GM12878 (cell line): Measurements from ENCODE around the gene CDKN2B-AS1. TPM values are rescaled to one million over a fixed set of nuclear protein-coding genes. Genes with fewer than 3 reads are reported as not detected.
A peak's percentile ranks its signal among the peaks of the same experiment; 100 is the strongest.

ENCODE experiments used
- ATAC-seq: fragments of 200-7000 bp; cut with Tn5 transposase; 3 replicates; pipeline ENCODE4 v1.9.1; 2020; ENCODE audit warnings: mild to moderate bottlenecking, moderate library complexity
- BruUV-seq: library from RNA; stranded (reverse); fragments of 400-500 nt; replicated peaks from 2 replicates; lab custom pipeline; 2021; lab: Mats Ljungman, UMichigan
- CTCF ChIA-PET: fragments of 300-600 bp; sonication (Branson Sonifier 250); formaldehyde crosslinking; extraction: SDS; loops from one replicate; lab custom pipeline; 2021; ENCODE audit warnings: inconsistent platforms; lab: Yijun Ruan, JAX
- POLR2A ChIA-PET: fragments of 350-600 bp; formaldehyde crosslinking; extraction: SDS; loops from one replicate; lab custom pipeline; 2021; ENCODE audit warnings: inconsistent platforms; lab: Charles Lee
- RAD21 ChIA-PET: fragments of 300-600 bp; sonication (Branson Sonifier 250); formaldehyde crosslinking; loops from one replicate; lab custom pipeline; 2023; ENCODE audit warnings: antibody characterized with exemption; ENCODE audit not compliant: unreplicated experiment; lab: Charles Lee
- SMC1A ChIA-PET: fragments of 300-600 bp; sonication (Branson Sonifier 250); formaldehyde crosslinking; loops from one replicate; lab custom pipeline; 2023; ENCODE audit not compliant: unreplicated experiment, uncharacterized antibody; lab: Charles Lee
- DNase-seq: peaks from one replicate; pipeline ENCODE4 v3.0.0-alpha.2; 2011; ENCODE audit warnings: low read depth, low spot score
- FAIRE-seq: peaks from 3 replicates; lab custom pipeline; 2011; peaks lifted over from hg19 to GRCh38; lab: Jason Lieb, UNC
- H2AFZ ChIP-seq: 2 replicates; pipeline ENCODE4 v1.6.0; 2011; ENCODE audit warnings: low read depth, low read length, control low read depth; ENCODE audit not compliant: control insufficient read depth
- H3K27ac ChIP-seq: 2 replicates; pipeline ENCODE4 v1.5.1; 2011; ENCODE audit warnings: control low read depth; ENCODE audit not compliant: control insufficient read depth, insufficient read depth
- H3K27me3 ChIP-seq, 2 experiments: replicated peaks in 1 of 2; 2 replicates each; pipeline versions ENCODE4 v1.6.0 to v1.6.1; 2011; ENCODE audit warnings: low read length in 1 of 2; ENCODE audit not compliant: control insufficient read depth in 2 of 2, insufficient read depth in 2 of 2
- H3K36me3 ChIP-seq, 2 experiments: 2 replicates each; pipeline ENCODE4 v1.5.1; 2011; ENCODE audit warnings: low read length in 1 of 2; ENCODE audit not compliant: control insufficient read depth in 2 of 2, insufficient read depth in 2 of 2
- H3K4me1 ChIP-seq: 2 replicates; pipeline ENCODE4 v1.6.1; 2011; ENCODE audit warnings: mild to moderate bottlenecking, low read length, moderate library complexity, mixed read lengths; ENCODE audit not compliant: control insufficient read depth, insufficient read depth
- H3K4me2 ChIP-seq: 2 replicates; pipeline ENCODE4 v1.6.0; 2011; ENCODE audit warnings: control low read depth; ENCODE audit not compliant: control insufficient read depth, insufficient read depth
- H3K4me3 ChIP-seq: fragments of 200-600 bp; sonication (generic); 2 replicates; pipeline ENCODE4 v1.5.1; 2016
- H3K79me2 ChIP-seq: 2 replicates; pipeline ENCODE4 v1.6.0; 2011; ENCODE audit warnings: low read length; ENCODE audit not compliant: control insufficient read depth, insufficient read depth
- H3K9ac ChIP-seq: 2 replicates; pipeline ENCODE4 v1.8.0; 2011; ENCODE audit warnings: low read length, control low read depth, mixed read lengths; ENCODE audit not compliant: control insufficient read depth, insufficient read depth
- H3K9me3 ChIP-seq: replicated peaks from 3 replicates; pipeline ENCODE4 v1.5.1; 2011; ENCODE audit warnings: mild to moderate bottlenecking, low read length; ENCODE audit not compliant: control insufficient read depth, insufficient read depth
- H4K20me1 ChIP-seq: 2 replicates; pipeline ENCODE4 v1.6.0; 2011; ENCODE audit not compliant: control insufficient read depth, insufficient read depth
- ASH2L ChIP-seq: fragments of 300-600, 200-600 bp; sonication (generic); IDR thresholded peaks from 2 replicates; pipeline ENCODE4 v1.6.1; 2017; ENCODE audit warnings: low read depth, mild to moderate bottlenecking, borderline replicate concordance
- CTCF ChIP-seq, 3 experiments: IDR thresholded peaks in 2 of 3; conservative IDR thresholded peaks in 1 of 3; 2 replicates each; pipeline ENCODE4 v1.5.1; 2011; ENCODE audit warnings: low read depth in 3 of 3, low read length in 3 of 3, mild to moderate bottlenecking in 3 of 3, control low read depth in 2 of 3, moderate library complexity in 2 of 3, inconsistent platforms in 1 of 3, mixed read lengths in 1 of 3; ENCODE audit not compliant: control insufficient read depth in 2 of 3, insufficient read depth in 1 of 3; ENCODE audit errors: extremely low read depth in 1 of 3
- SREBF1 ChIP-seq: IDR thresholded peaks from 2 replicates; pipeline ENCODE4 v1.6.1; 2012; ENCODE audit warnings: mild to moderate bottlenecking, low read length
- ZSCAN29 ChIP-seq: fragments of 450-650 bp; IDR thresholded peaks from 2 replicates; pipeline ENCODE4 v1.6.1; 2017; ENCODE audit warnings: mild to moderate bottlenecking, moderate library complexity
- WGBS: methylation state at CpG from one replicate; pipeline ENCODE4 v1.1.6; 2016; ENCODE audit warnings: low lambda C conversion rate; ENCODE audit not compliant: insufficient replicate concordance, insufficient coverage; ENCODE audit errors: missing lambda C conversion rate; 5-methylcytosine and 5-hydroxymethylcytosine counted together
- in situ Hi-C: fragments of 300-500 bp; cut with MboI; formaldehyde crosslinking; loops from 9 replicates; pipeline ENCODE4 v1.14.3; 2018; ENCODE audit warnings: mixed read lengths
- intact Hi-C: fragments of 100-400 bp; cut with micrococcal nuclease; formaldehyde crosslinking; loops from one replicate; pipeline ENCODE4 v1.14.2; 2022; ENCODE audit not compliant: unreplicated experiment
- polyA plus RNA-seq, 11 experiments: library from polyadenylated mRNA; depleted of rRNA in 4 of 11; unstranded in 6 of 11; stranded (reverse) in 5 of 11; fragments of >200 nt; fragmentation: Nextera tagmentation in 4 of 11; fragmentation: Illumina TruSeq in 1 of 11; extraction: Ambion mirVana in 4 of 11; extraction: Trizol in 1 of 11; gene quantifications; 1 replicate in 1 of 11; 2 replicates in 10 of 11; pipeline versions ENCODE4 v1.2.1 to v1.2.3, GENCODE V29; 2011 to 2016; ENCODE audit warnings: inconsistent platforms in 2 of 11, missing spikeins in 2 of 11, low read depth in 1 of 11
- total RNA-seq, 4 experiments: library from RNA; depleted of rRNA in 3 of 4; stranded (reverse); fragments of >200 nt in 3 of 4; fragmentation: Illumina TruSeq in 1 of 4; extraction: Trizol in 1 of 4; gene quantifications; 2 replicates each; pipeline versions ENCODE4 v1.2.1 to v1.2.3, GENCODE V29; 2013 to 2021

Gene CDKN2B-AS1
- total and polyA plus RNA-seq, 10 of the 15 experiments (the other 5 are each of a cell fraction or from before 2014, with no cell fraction given) = 0.22 to 2.2 (median 1.0) TPM; not detected in 1

- TF ChIP-seq SREBF1 (no peak), ZSCAN29 (no peak)
Measured at GRCh38 chr9:22098643-22099332, 104.2 kb downstream of the CDKN2B-AS1 start (continued).

- 2% methylated on average over 2 of the region's 2 CpGs for WGBS
- ATAC-seq = peak; percentile 44; the same call in 2 of the 3 replicates
- POLR2A ChIA-PET = no interaction called here
Measured at GRCh38 chr9:22100626-22101025, 106.0 kb downstream of the CDKN2B-AS1 start.

More at GRCh38 chr9:22100626-22101025, 106.0 kb downstream of the CDKN2B-AS1 start:
- Histone ChIP-seq H4K20me1 (no peaks in the 10 kb centered on the region), H3K27me3 (peaks cover 0 to 3% of the 10 kb centered on the region in 2 experiments; a peak in 1 of 4 replicates), H3K36me3 (no peaks in the 10 kb centered on the region), H3K27ac (no peak overlapping the region), H2AFZ (no peak overlapping the region), H3K79me2 (no peaks in the 10 kb centered on the region), H3K4me3 (no peak overlapping the region), H3K9me3 (no peaks in the 10 kb centered on the region), H3K4me2 (no peak overlapping the region), H3K9ac (no peak overlapping the region), H3K4me1 (peaks cover 6% of the 10 kb centered on the region)
- no peak for FAIRE-seq
- CTCF ChIA-PET = interaction anchor here (1.4 kb wide), 1 partner anchor 19 kb away, joined by 6 read pairs; no protein-coding TSS in a partner anchor
- intact Hi-C loops (loop anchor here (10.0 kb wide), 1 partner anchor 144 kb away; no protein-coding TSS in a partner anchor), in situ Hi-C loops (no loop called here)
- RAD21 ChIA-PET = no interaction called here
- DNase-seq = no peak
- BruUV-seq = no TSS peak
- TF ChIP-seq CTCF (IDR thresholded peaks at IDR 0.05 in 2 of 3, conservative IDR thresholded peaks at IDR 0.05 in 1 of 3; ENCODE audit: control insufficient read depth in 2 of 3, extremely low read depth in 1 of 3, insufficient read depth in 1 of 3, low read depth in 3 of 3, low read length in 3 of 3) (peak in 2 of 3 experiments; percentile 30 to 35; a peak in 2 of 6 replicates), ASH2L (no peak)
- SMC1A ChIA-PET = interaction anchor here (1.1 kb wide), 1 partner anchor 11 kb away, joined by 3 read pairs; no protein-coding TSS in a partner anchor
